ENCODE results near the gene MAP4K4. TPM values are rescaled to one million over a fixed set of nuclear protein-coding genes. Genes with fewer than 3 reads are reported as not detected.

Gene MAP4K4
- total RNA-seq, 1 donor from 2014 or later: 427 TPM

GRCh38 chr2:101882769-101883307 is 185.3 kb downstream of the MAP4K4 start:
- Mint-ChIP-seq H3K9me3 (ENCODE audit: unreplicated experiment) (no peaks in the 10 kb centered on the region), H3K27me3 (ENCODE audit: unreplicated experiment) (peaks cover 7% of the 10 kb centered on the region), H3K27ac (ENCODE audit: unreplicated experiment) (peak overlapping the region; percentile 28), H3K4me1 (ENCODE audit: unreplicated experiment) (peaks cover 2% of the 10 kb centered on the region), H3K4me3 (ENCODE audit: unreplicated experiment) (no peak overlapping the region), H3K36me3 (ENCODE audit: low read depth, unreplicated experiment) (peaks cover 56% of the 10 kb centered on the region)
- DNase-seq (ENCODE audit: low spot score): no peak
- TF ChIP-seq CTCF (IDR thresholded peaks at IDR 0.05; ENCODE audit: unreplicated experiment): no peak

DNA sequence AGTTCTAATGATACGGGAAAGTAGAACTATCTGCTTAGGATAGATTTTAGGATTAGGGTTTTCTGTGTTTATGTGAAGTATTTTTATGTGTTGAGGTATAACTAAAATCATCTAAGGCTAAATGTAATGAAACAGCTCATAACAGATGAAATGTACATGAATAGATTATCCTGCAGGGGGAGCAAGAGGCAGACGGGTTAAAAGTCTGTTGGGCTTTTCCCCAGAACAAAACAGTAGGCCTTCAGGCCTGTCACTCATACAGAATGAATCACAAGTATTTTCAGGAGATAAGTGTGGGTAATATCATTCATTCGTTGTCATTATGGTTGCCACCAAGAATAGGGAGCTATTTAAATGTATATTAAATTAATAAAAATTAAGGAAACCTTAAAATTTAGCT is 186.4 kb downstream of the MAP4K4 start:
- DNase-seq (ENCODE audit: low spot score): no peak
- Mint-ChIP-seq H3K27me3 (ENCODE audit: unreplicated experiment) (peaks cover 8% of the 10 kb centered on the region), H3K4me1 (ENCODE audit: unreplicated experiment) (peaks cover 2% of the 10 kb centered on the region), H3K9me3 (ENCODE audit: unreplicated experiment) (no peaks in the 10 kb centered on the region), H3K27ac (ENCODE audit: unreplicated experiment) (no peak overlapping the region), H3K4me3 (ENCODE audit: unreplicated experiment) (peak overlapping the region; percentile 11), H3K36me3 (ENCODE audit: low read depth, unreplicated experiment) (peaks cover 60% of the 10 kb centered on the region)
- TF ChIP-seq CTCF (IDR thresholded peaks at IDR 0.05; ENCODE audit: unreplicated experiment): peak; percentile 63

DNA sequence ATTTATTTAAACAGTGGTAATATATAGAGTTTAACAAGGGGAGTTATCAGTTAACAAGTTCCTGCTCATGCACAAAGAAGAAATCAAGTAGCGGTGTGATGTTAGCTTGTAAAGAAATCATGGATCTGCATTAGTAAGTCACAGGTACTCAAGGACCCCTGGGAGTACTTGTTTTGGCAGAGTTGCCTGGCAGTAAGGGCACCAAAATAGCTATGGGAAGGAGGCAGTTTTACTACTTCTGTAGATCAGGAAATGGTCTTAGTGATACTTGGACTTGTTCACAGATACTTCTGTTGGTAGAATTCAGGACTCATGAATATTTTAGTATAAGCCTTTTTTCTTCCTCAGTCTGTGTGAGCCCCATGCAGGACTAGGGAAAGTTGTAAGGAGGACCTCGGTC is 186.9 kb downstream of the MAP4K4 start:
- DNase-seq (ENCODE audit: low spot score): no peak
- TF ChIP-seq CTCF (IDR thresholded peaks at IDR 0.05; ENCODE audit: unreplicated experiment): no peak
- Mint-ChIP-seq H3K4me3 (ENCODE audit: unreplicated experiment) (peak overlapping the region; percentile 44), H3K27me3 (ENCODE audit: unreplicated experiment) (peaks cover 9% of the 10 kb centered on the region), H3K27ac (ENCODE audit: unreplicated experiment) (no peak overlapping the region), H3K4me1 (ENCODE audit: unreplicated experiment) (peaks cover 2% of the 10 kb centered on the region), H3K9me3 (ENCODE audit: unreplicated experiment) (no peaks in the 10 kb centered on the region), H3K36me3 (ENCODE audit: low read depth, unreplicated experiment) (peaks cover 62% of the 10 kb centered on the region)

DNA sequence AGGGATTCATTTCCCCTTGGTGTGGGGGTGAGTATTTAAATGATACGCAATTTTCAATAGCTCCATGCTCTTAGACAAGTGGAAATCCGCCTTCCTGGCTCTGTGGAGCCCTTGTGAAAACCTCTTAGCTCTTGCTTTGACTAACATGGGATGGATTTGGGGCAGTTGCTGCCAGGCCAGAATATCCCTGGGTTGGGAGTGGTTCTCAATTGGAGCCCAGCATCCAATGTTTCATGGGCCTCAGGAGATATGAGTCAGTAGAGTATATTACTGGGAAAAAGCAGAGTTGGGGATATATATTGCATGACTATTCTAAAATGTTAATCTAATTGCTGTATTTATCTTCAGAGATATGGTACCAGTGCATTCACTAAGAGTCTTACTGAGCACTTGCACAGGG is 189.8 kb downstream of the MAP4K4 start:
- TF ChIP-seq CTCF (IDR thresholded peaks at IDR 0.05; ENCODE audit: unreplicated experiment): no peak
- peaks cover 8% of the 10 kb centered on the region for H3K4me1 Mint-ChIP-seq (ENCODE audit: unreplicated experiment)
- H3K4me3 Mint-ChIP-seq (ENCODE audit: unreplicated experiment): no peak overlapping the region
- peaks cover 68% of the 10 kb centered on the region for H3K36me3 Mint-ChIP-seq (ENCODE audit: low read depth, unreplicated experiment)
- H3K27me3 Mint-ChIP-seq (ENCODE audit: unreplicated experiment): peaks cover 11% of the 10 kb centered on the region
- DNase-seq (ENCODE audit: low spot score): no peak
- peak overlapping the region; percentile 21 for H3K27ac Mint-ChIP-seq (ENCODE audit: unreplicated experiment)
- H3K9me3 Mint-ChIP-seq (ENCODE audit: unreplicated experiment): no peaks in the 10 kb centered on the region

DNA sequence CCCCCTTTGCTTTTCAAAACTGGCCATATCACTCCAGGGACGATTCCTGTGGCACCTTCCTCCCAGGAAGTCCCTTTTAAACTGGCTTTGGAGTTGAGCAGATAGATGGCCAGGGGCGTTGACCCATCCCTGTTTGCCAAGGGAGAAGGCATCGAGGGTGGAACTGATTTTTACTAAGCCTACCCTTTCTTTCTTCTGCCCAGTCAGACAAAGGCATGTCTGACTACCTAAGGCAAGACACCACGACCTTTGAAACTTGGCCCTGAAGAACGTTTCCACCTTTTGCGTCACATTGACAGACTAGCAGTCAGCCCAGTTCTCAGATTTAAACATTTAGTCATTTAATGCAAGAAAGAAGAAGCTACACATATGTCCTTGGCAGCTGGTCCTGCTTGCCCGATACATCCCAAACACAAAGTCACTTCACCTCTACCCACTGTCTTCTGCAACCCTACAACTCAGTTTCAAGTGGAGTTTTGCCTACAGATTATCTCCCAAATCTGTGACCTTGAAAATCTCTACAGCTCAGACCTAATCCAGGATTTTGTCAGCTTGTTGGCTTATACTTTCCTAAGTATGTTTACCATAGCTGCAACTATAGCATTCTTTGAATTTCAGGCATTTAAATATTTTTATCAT is 192.1 kb downstream of the MAP4K4 start:
- Mint-ChIP-seq H3K27ac (ENCODE audit: unreplicated experiment) (peak overlapping the region; percentile 1), H3K27me3 (ENCODE audit: unreplicated experiment) (peaks cover 8% of the 10 kb centered on the region), H3K4me3 (ENCODE audit: unreplicated experiment) (no peak overlapping the region), H3K4me1 (ENCODE audit: unreplicated experiment) (peaks cover 25% of the 10 kb centered on the region), H3K36me3 (ENCODE audit: low read depth, unreplicated experiment) (peaks cover 69% of the 10 kb centered on the region), H3K9me3 (ENCODE audit: unreplicated experiment) (no peaks in the 10 kb centered on the region)
- no peak for TF ChIP-seq CTCF (IDR thresholded peaks at IDR 0.05; ENCODE audit: unreplicated experiment)
- DNase-seq (ENCODE audit: low spot score): no peak

Data from endothelial cell (in vitro differentiated cells).